Suprapubic skin (tissue), 4 donors: Measurements from ENCODE around the gene GRIK4. TPM values are rescaled to one million over a fixed set of nuclear protein-coding genes. Genes with fewer than 3 reads are reported as not detected.

Experiments
- DNase-seq, 2 donors: peaks; one replicate each; pipeline ENCODE4 v3.0.0-alpha.2; 2019; ENCODE audit warnings: low spot score in 2 of 2
- H3K27ac ChIP-seq: fragments of 200-600 bp; sonication (generic); one replicate; pipeline ENCODE4 v1.5.1; 2019
- H3K27me3 ChIP-seq: fragments of 200-600 bp; sonication (generic); one replicate; pipeline ENCODE4 v1.5.1; 2019
- H3K36me3 ChIP-seq: fragments of 200-600 bp; sonication (generic); one replicate; pipeline ENCODE4 v1.5.1; 2019
- H3K4me1 ChIP-seq: fragments of 200-600 bp; sonication (generic); one replicate; pipeline ENCODE4 v1.5.1; 2019
- H3K4me3 ChIP-seq: fragments of 200-600 bp; sonication (generic); one replicate; pipeline ENCODE4 v1.5.1; 2019; ENCODE audit warnings: mild to moderate bottlenecking
- H3K9me3 ChIP-seq: fragments of 200-600 bp; sonication (generic); one replicate; pipeline ENCODE4 v1.5.1; 2019
- EP300 ChIP-seq: sonication (generic); formaldehyde crosslinking; IDR thresholded peaks from one replicate; pipeline ENCODE4 v1.6.1; 2017; ENCODE audit warnings: antibody characterized with exemption
- POLR2A ChIP-seq, 2 donors: fragments of 450-650 bp; IDR thresholded peaks; one replicate each; pipeline ENCODE4 v1.6.1; 2017; ENCODE audit warnings: antibody characterized with exemption in 2 of 2, mild to moderate bottlenecking in 2 of 2, moderate library complexity in 2 of 2
- POLR2AphosphoS5 ChIP-seq, 3 donors: sonication (generic); formaldehyde crosslinking; IDR thresholded peaks; one replicate each; pipeline ENCODE4 v1.6.1; 2017; ENCODE audit warnings: antibody characterized with exemption in 3 of 3
- WGBS: methylation state at CpG from one replicate; pipeline ENCODE4 v1.1.5; 2018; 5-methylcytosine and 5-hydroxymethylcytosine counted together
- total RNA-seq, 4 donors: library from RNA; depleted of rRNA; stranded (reverse); fragments of >200 nt; gene quantifications; one replicate each; pipeline ENCODE4 v1.1.0, GENCODE V29; 2016
- TF ChIP-seq, protein P1 (sequence below), 2 donors: fragments of 200-600 bp in 1 of 2; fragments of 450-650 bp in 1 of 2; sonication (generic) in 1 of 2; IDR thresholded peaks; one replicate each; pipeline ENCODE4 v1.5.1; 2016 to 2019; ENCODE audit warnings: antibody characterized with exemption in 2 of 2, mild to moderate bottlenecking in 1 of 2, moderate library complexity in 1 of 2

GRIK4 gene
- total RNA-seq, 4 donors from 2014 or later, result 0.24 TPM; not detected in 3

DNA sequence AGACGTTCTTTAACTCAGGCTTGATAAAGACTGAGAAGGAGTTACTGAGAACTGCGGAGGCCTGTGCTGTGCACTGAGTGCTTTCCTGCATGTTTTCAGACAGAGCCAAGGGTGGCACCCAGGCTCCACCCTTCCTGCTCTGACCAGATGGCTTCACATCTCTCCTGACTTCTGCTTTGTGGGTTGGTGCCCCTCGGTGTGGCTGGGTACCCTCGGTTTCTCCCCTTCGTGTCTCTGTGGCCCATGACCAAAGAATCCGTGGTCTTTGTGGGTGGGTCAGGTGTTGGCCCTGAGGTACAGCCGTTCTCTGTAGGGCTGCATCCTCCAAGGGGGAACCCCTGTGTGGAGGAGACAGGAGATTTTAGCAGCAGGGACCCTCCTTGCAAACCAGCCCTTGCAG lies 34.3 kb downstream of the GRIK4 start:
- Histone ChIP-seq H3K36me3 (no peaks in the 10 kb centered on the region), H3K4me1 (peaks cover 14% of the 10 kb centered on the region), H3K27ac (no peak overlapping the region), H3K27me3 (peaks cover 4% of the 10 kb centered on the region), H3K4me3 (no peak overlapping the region), H3K9me3 (no peaks in the 10 kb centered on the region)
- TF ChIP-seq POLR2AphosphoS5 (IDR thresholded peaks at IDR 0.05), result no peak
- TF ChIP-seq, protein P1, sequence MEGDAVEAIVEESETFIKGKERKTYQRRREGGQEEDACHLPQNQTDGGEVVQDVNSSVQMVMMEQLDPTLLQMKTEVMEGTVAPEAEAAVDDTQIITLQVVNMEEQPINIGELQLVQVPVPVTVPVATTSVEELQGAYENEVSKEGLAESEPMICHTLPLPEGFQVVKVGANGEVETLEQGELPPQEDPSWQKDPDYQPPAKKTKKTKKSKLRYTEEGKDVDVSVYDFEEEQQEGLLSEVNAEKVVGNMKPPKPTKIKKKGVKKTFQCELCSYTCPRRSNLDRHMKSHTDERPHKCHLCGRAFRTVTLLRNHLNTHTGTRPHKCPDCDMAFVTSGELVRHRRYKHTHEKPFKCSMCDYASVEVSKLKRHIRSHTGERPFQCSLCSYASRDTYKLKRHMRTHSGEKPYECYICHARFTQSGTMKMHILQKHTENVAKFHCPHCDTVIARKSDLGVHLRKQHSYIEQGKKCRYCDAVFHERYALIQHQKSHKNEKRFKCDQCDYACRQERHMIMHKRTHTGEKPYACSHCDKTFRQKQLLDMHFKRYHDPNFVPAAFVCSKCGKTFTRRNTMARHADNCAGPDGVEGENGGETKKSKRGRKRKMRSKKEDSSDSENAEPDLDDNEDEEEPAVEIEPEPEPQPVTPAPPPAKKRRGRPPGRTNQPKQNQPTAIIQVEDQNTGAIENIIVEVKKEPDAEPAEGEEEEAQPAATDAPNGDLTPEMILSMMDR (IDR thresholded peaks at IDR 0.05), result no peak
- TF ChIP-seq EP300, result no peak
- TF ChIP-seq POLR2A (IDR thresholded peaks at IDR 0.05), result no peak
- 59% methylated on average over 6 of the region's 7 CpGs for WGBS
- DNase-seq, result no peak

DNA sequence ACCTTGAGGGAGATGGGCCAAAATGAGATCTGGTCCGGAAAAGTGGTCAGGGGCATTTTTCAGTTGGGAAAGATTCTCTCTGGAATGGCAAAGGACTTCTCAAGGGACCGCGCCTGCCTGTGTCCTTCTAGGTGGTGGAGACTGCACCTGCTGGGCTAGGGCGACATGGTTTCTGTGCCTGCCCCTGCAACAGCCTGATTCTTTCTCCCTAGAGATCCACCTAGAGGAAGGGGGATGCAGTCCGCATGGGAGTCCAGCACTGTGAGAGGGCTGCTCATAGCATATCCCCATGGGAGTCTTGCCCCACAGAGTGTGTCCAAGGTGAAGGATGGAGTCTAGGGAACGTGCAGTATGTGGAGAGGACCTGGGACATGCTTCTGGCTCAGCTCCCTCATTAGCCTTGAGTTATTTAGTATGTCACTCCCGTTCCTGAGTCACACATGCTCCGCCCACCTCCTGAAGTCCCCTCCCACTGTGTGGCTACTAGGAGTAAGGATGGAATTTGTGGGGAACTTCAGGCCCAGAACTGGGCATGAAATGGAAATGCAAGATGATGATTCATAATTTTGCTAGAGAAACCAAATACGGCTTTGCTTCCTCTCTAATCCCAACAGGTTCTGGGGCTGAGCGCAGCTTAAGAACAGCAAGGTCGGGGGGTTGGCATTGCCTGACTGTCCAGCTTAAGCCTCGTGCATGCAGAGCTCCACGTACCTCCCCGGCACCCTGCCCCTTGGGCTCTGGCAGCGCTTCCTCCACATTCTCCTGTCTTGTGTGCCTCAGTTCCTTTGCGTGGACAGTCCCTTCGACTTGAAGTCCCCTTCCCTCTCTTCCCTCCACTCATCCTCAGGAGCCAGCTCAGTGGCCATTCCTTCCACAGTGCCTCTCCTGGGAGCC lies 35.0 kb downstream of the GRIK4 start:
- H3K27me3 ChIP-seq, result peaks cover 4% of the 10 kb centered on the region
- H3K4me1 ChIP-seq, result peaks cover 14% of the 10 kb centered on the region
- 61% methylated on average over 16 of the region's 17 CpGs for WGBS
- peak in 1 of 2 donors; percentile 78 for DNase-seq
- TF ChIP-seq POLR2AphosphoS5 (IDR thresholded peaks at IDR 0.05), result no peak
- no peak for TF ChIP-seq EP300
- TF ChIP-seq POLR2A (IDR thresholded peaks at IDR 0.05), result no peak
- TF ChIP-seq, protein P1 (IDR thresholded peaks at IDR 0.05), result no peak
- no peaks in the 10 kb centered on the region for H3K36me3 ChIP-seq
- no peaks in the 10 kb centered on the region for H3K9me3 ChIP-seq
- peak overlapping the region; percentile 49 for H3K27ac ChIP-seq
- H3K4me3 ChIP-seq, result no peak overlapping the region

DNA sequence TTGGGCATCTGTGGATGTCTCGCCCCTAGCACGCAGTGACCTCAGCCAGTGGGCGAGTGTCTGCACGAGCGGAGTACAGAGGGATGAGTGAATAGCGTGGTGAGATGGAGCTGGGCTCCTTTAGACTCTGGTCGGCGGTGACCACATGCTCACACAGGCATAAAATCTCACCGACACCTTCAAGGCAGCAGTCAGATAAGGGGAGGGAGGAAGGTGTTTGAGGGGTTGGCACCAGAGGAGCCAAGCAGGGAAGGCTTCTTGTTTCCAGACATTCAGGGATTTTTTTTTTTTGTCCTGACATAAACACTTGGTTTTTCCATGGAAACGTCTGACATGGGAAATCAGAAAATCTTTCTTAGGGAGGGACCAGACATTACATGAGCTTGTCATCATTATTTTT lies 35.8 kb downstream of the GRIK4 start:
- peaks cover 4% of the 10 kb centered on the region for H3K27me3 ChIP-seq
- no peak for TF ChIP-seq EP300
- no peak for TF ChIP-seq POLR2A (IDR thresholded peaks at IDR 0.05)
- TF ChIP-seq POLR2AphosphoS5 (IDR thresholded peaks at IDR 0.05), result no peak
- TF ChIP-seq, protein P1 (IDR thresholded peaks at IDR 0.05), result no peak
- peak overlapping the region; percentile 49 for H3K27ac ChIP-seq
- no peaks in the 10 kb centered on the region for H3K36me3 ChIP-seq
- H3K4me1 ChIP-seq, result peaks cover 14% of the 10 kb centered on the region
- no peaks in the 10 kb centered on the region for H3K9me3 ChIP-seq
- WGBS, result 68% methylated on average over 10 of the region's 10 CpGs
- no peak overlapping the region for H3K4me3 ChIP-seq
- no peak for DNase-seq

DNA sequence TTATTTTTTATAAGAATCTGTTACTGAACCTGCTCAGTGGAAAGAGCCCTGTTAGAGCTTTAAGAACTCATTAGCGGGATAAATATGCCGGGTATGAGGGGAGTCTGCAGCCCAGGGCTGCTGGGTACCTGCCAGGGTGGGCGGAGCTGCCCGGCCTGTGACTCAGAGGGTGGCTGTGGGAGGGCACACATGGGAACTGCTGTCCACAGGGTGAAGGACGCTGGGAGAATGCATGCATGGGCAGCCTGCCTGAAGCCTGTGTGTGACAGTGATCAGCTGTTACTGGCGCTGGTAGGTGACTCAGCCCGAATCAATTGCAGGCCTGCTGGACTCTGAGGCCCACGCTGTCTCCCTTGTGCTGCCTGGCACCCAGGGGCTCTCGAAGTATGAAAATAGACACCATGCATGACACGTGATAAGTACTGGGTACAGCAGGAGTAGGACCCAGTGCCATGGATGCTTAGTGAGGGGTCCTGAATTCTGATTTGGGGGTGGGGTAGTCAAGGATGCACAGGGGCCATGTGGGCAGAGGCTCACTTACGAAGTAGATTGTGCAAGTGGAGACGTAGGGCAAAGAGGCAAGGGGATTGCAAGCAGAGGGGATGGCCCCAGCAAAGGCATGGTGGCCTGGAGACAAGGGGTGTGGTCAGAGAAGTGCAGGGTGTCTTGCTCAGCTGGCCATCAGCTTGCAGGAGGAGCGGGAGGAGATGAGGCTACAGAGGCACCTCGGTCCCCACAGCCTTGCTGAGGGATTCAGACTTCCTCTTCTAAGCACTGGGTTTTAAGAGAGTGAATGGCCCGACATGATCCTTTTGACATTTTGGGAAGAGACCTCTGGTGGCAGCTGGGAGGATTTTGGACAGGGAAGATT lies 36.5 kb downstream of the GRIK4 start:
- no peaks in the 10 kb centered on the region for H3K36me3 ChIP-seq
- H3K9me3 ChIP-seq, result no peaks in the 10 kb centered on the region
- TF ChIP-seq POLR2A (IDR thresholded peaks at IDR 0.05) (no peak), POLR2AphosphoS5 (IDR thresholded peaks at IDR 0.05) (no peak), EP300 (no peak)
- TF ChIP-seq, protein P1 (IDR thresholded peaks at IDR 0.05), result no peak
- no peak overlapping the region for H3K4me3 ChIP-seq
- WGBS, result 26% methylated on average over 13 of the region's 15 CpGs
- H3K27me3 ChIP-seq, result peaks cover 4% of the 10 kb centered on the region
- peak overlapping the region; percentile 49 for H3K27ac ChIP-seq
- peak in 1 of 2 donors; percentile 79 for DNase-seq
- H3K4me1 ChIP-seq, result peaks cover 14% of the 10 kb centered on the region
